Left lung (tissue), 10 donors: ENCODE results near the gene ARID1A. TPM values are rescaled to one million over a fixed set of nuclear protein-coding genes. Genes with fewer than 3 reads are reported as not detected.

Source experiments
- ATAC-seq: fragments of 200-7000 bp; cut with Tn5 transposase; one replicate; pipeline ENCODE4 v1.9.1; 2020; ENCODE audit warnings: moderate library complexity
- DNase-seq, 4 donors: peaks; one replicate each; pipeline ENCODE4 v3.0.0-alpha.2; 2013 to 2020
- H3K27ac ChIP-seq, 2 donors: fragments of 200-600 bp; sonication (generic) in 1 of 2; one replicate each; pipeline versions ENCODE4 v1.5.0 to v1.8.0; 2020 to 2021
- H3K27me3 ChIP-seq, 2 donors: fragments of 200-600 bp; sonication (generic) in 1 of 2; one replicate each; pipeline versions ENCODE4 v1.5.0 to v1.8.0; 2020 to 2021
- H3K36me3 ChIP-seq, 2 donors: fragments of 200-600 bp; sonication (generic) in 1 of 2; one replicate each; pipeline versions ENCODE4 v1.5.0 to v1.8.0; 2020 to 2021
- H3K4me1 ChIP-seq, 2 donors: fragments of 200-600 bp; one replicate each; pipeline ENCODE4 v1.8.0; 2021
- H3K4me3 ChIP-seq, 2 donors: fragments of 200-600 bp; sonication (generic) in 1 of 2; one replicate each; pipeline versions ENCODE4 v1.5.0 to v1.8.0; 2020 to 2021; ENCODE audit warnings: mild to moderate bottlenecking in 1 of 2
- H3K9me3 ChIP-seq, 2 donors: fragments of 200-600 bp; sonication (generic) in 1 of 2; one replicate each; pipeline versions ENCODE4 v1.5.0 to v1.8.0; 2020 to 2021
- intact Hi-C, 2 donors: fragments of 100-400 bp; cut with DNase I; formaldehyde crosslinking; loops; one replicate each; pipeline versions ENCODE4 v1.11.2 to v1.14.2; 2022
- polyA plus RNA-seq, 6 donors: library from polyadenylated mRNA; unstranded; fragments of 120-200 nt; gene quantifications; one replicate each; pipeline ENCODE4 v1.2.1, GENCODE V29; 2013; ENCODE audit not compliant: insufficient read length in 6 of 6
- total RNA-seq, 2 donors: library from RNA; stranded (reverse); fragmentation: NEBNext Ultra II Directional; extraction: Animal tissue kit (Norgen Biotek cat#: 25700); gene quantifications; one replicate each; pipeline ENCODE4 v1.2.1, GENCODE V29; 2021
- TF ChIP-seq, protein P1 (sequence below), 2 donors: fragments of 200-600 bp; sonication (generic) in 1 of 2; IDR thresholded peaks; one replicate each; pipeline versions ENCODE4 v1.5.0 to v1.8.0; 2021; ENCODE audit warnings: antibody characterized with exemption in 2 of 2
- donor health status: DM: no; HTN: yes; CAD: no.
- donor health status: DM: no; HTN: no; CAD: no.

Gene ARID1A
- total and polyA plus RNA-seq, 8 donors, result 65.5 to 106 (median 97.0) TPM

DNA sequence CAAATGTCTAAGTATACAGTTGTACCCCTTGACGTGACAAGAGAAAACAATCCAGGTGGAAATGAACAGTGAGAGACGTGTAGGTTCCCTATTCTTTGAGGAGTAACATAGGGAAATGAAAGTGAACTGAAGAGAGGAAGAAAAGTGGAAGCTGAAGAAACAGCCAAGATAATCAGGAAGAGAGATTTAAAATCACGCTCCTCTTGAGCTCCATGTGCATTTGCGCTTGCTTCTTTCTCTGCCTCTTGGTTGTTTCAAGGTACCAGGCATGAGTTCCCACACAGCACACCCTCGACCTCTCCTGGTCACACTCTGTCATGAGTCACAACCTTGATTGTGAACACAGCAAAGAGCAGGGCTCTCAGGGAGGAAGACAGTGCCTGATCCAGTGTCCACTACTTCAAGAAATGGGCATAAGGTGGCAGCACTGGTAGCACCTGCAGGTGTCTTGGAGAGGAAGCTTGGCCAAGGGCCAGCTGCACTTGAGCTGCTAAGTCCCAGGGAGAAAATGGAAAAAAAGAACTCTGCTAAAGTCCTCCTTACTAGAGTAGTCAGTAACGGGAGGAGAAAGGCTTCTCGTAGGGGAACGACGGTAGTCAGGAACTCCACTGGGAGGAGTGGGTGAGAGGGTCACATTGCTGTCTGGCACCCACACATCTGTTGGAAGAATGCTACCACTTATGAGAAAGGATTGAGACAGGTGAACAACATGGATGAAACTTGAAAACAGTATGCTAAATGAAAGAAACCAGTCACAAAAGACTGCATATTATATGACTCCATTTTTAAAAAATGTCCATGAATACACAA lies 18.3 kb upstream of the ARID1A start:
- DNase-seq (peak in 3 of 4 donors; percentile 86 to 91 (median 90)), ATAC-seq (peak; percentile 100)
- H3K36me3 ChIP-seq, result no peaks in the 10 kb centered on the region
- intact Hi-C loops, result no loop called here
- peaks cover 6 to 22% of the 10 kb centered on the region in 2 donors for H3K4me1 ChIP-seq
- peak overlapping the region in 1 of 2 donors; percentile 4 for H3K4me3 ChIP-seq
- no peaks in the 10 kb centered on the region for H3K9me3 ChIP-seq
- H3K27ac ChIP-seq, result peak overlapping the region in 1 of 2 donors; percentile 76
- TF ChIP-seq, protein P1, sequence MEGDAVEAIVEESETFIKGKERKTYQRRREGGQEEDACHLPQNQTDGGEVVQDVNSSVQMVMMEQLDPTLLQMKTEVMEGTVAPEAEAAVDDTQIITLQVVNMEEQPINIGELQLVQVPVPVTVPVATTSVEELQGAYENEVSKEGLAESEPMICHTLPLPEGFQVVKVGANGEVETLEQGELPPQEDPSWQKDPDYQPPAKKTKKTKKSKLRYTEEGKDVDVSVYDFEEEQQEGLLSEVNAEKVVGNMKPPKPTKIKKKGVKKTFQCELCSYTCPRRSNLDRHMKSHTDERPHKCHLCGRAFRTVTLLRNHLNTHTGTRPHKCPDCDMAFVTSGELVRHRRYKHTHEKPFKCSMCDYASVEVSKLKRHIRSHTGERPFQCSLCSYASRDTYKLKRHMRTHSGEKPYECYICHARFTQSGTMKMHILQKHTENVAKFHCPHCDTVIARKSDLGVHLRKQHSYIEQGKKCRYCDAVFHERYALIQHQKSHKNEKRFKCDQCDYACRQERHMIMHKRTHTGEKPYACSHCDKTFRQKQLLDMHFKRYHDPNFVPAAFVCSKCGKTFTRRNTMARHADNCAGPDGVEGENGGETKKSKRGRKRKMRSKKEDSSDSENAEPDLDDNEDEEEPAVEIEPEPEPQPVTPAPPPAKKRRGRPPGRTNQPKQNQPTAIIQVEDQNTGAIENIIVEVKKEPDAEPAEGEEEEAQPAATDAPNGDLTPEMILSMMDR (IDR thresholded peaks at IDR 0.05), result peak; percentile 52 to 59
- no peaks in the 10 kb centered on the region for H3K27me3 ChIP-seq

DNA sequence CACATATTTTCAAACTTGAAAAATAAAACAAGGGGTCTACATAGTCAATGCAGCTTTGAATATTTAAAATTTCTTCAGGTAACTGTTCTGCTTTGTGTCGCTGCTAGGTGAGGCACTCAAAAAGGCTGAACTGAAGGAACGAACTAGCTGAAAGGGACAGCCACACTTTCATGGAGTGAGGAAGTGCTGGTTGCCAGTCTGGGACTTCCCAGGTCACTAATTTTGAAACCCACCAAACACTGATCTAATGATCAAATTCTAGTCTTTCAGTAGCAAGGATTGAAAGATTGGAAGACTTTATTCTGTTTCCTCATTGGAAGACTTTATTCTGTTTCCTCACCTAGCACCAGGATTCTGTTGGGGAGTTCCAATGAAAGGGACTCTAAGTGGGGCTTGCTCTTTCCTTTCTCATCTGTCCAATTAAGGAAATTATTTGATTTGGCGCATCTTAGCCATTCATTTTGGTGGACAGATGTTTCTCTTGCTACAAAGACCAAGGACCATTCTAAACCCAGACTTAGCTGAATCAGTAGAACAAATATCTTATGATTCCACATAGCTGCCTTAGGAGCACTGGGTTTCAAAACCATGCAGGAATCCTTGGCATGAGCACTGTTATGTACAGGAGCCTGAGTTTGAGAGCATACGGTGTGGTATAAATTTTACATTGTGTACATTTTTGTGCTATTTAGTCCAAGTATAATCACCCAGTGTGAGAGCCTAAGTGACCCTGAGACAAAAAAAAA lies 10.9 kb upstream of the ARID1A start:
- intact Hi-C loops, result no loop called here
- TF ChIP-seq, protein P1 (IDR thresholded peaks at IDR 0.05), result no peak
- Histone ChIP-seq H3K36me3 (no peaks in the 10 kb centered on the region), H3K4me1 (peaks cover 0 to 13% of the 10 kb centered on the region in 2 donors), H3K27me3 (no peaks in the 10 kb centered on the region), H3K4me3 (no peak overlapping the region), H3K9me3 (no peaks in the 10 kb centered on the region), H3K27ac (no peak overlapping the region)
- ATAC-seq (no peak), DNase-seq (no peak)

DNA sequence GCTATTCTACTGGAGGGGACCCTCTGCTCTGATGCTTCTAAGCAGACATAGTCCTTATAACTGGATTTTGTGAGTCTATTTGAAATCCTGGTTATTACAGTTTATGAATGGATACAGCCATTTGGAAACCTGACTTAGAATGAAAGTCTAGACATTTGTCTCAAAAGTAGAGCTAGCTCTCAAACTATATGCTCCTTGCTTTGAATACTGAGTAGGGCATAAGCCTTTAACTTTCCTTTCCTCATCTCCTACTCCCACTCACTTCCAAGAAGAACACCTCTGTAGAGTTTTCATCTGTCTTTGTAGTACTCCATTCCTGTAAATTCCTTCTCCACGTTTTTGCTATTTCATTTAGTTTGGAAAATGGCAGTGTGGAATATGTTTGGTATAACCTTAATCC lies 9.0 kb upstream of the ARID1A start:
- no peak for ATAC-seq
- TF ChIP-seq, protein P1 (IDR thresholded peaks at IDR 0.05), result no peak

DNA sequence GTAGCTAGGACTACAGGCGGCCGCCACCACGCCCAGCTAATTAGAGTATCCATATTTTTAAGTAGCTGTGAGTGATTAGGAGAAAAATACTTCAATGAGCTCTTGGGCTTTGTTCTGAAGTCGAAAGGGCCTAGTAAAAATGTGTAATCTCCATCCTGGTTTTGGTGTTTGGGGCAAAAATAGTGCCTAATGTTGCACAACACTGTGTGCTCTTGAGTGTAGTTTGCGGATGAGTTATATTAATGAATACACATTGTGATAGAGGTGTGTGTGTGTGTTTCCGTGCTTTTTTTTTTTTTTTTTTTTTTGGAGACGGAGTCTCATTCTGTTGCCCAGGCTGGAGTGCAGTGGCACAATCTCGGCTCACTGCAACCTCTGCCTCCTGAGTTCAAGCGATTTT lies 6.3 kb upstream of the ARID1A start:
- peaks cover 12 to 42% of the 10 kb centered on the region in 2 donors for H3K4me1 ChIP-seq
- no peak overlapping the region for H3K4me3 ChIP-seq
- TF ChIP-seq, protein P1 (IDR thresholded peaks at IDR 0.05), result no peak
- no peaks in the 10 kb centered on the region for H3K9me3 ChIP-seq
- H3K27ac ChIP-seq, result no peak overlapping the region
- no peaks in the 10 kb centered on the region for H3K27me3 ChIP-seq
- intact Hi-C loops, result no loop called here
- no peaks in the 10 kb centered on the region for H3K36me3 ChIP-seq
- DNase-seq, result no peak
- no peak for ATAC-seq

More for the DNA sequence above, 9.0 kb upstream of the ARID1A start:
- no peaks in the 10 kb centered on the region for H3K9me3 ChIP-seq
- intact Hi-C loops, result no loop called here
- H3K27me3 ChIP-seq, result no peaks in the 10 kb centered on the region
- DNase-seq, result no peak
- H3K36me3 ChIP-seq, result no peaks in the 10 kb centered on the region
- H3K4me3 ChIP-seq, result no peak overlapping the region
- no peak overlapping the region for H3K27ac ChIP-seq
- H3K4me1 ChIP-seq, result peaks cover under 1 to 31% of the 10 kb centered on the region in 2 donors

DNA sequence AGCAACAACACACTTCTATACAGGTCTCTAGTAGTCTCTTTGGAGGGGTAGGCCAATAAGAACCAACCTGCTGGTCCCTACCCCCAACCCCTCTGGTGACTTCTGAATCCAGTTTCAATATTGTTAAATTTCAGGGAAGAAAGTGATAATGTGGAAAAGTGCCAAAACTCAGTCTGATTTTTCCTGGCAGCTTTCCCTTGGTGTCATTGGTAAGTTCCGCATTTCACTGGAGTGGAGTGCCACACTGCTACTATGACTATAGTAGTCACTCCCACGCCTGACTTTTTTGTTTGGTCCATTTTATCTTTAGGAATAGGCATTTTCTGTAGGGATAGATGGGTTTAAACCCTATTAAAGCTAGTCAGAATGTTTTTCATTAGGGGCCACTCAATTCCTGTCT lies 5.7 kb upstream of the ARID1A start:
- DNase-seq (no peak), ATAC-seq (no peak)
- H3K36me3 ChIP-seq, result no peaks in the 10 kb centered on the region
- H3K27me3 ChIP-seq, result no peaks in the 10 kb centered on the region
- no peaks in the 10 kb centered on the region for H3K9me3 ChIP-seq
- no peak overlapping the region for H3K4me3 ChIP-seq
- intact Hi-C loops, result loop anchor here in 1 of 2 donors (10.0 kb wide), 1 partner anchor 95 kb away; the partner anchor contains the start of gene PIGV
- TF ChIP-seq, protein P1 (IDR thresholded peaks at IDR 0.05), result no peak
- no peak overlapping the region for H3K27ac ChIP-seq
- peaks cover 19 to 49% of the 10 kb centered on the region in 2 donors for H3K4me1 ChIP-seq
